ENCODE data around the gene GDF10. TPM values are rescaled to one million over a fixed set of nuclear protein-coding genes. Genes with fewer than 3 reads are reported as not detected.

The GDF10 gene
- total and polyA plus RNA-seq, 2 of the 8 experiments (the other 6 are each of a cell fraction or from before 2014, with no cell fraction given) = 0.19 to 0.32 TPM

DNA sequence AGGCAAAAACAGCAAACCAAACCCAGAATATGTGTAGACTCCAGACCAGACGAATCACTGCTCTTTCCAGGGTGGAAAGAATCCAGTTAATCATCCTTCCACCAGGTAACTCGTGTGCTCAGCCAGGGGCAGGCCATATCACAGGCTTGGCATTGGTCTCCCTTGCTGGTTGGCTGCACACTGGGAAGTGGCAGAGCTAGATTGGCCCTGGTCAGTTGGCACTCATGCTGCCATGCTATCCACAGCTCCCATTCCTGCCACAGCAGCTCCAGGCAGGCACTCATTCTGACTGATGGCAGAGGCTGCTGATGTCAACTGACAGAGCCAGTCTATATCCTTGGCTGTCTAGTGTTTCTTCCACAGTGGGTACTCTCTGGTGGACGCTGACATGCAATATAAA is 9.7 kb upstream of the GDF10 start (continued):
- TF ChIP-seq NRF1 (IDR thresholded peaks at IDR 0.05; ENCODE audit: low read depth, low read length) (no peak), ASH2L (IDR thresholded peaks at IDR 0.05; ENCODE audit: low read length) (no peak)
